ENCODE results near the gene CLPX.

GRCh38 chr15:65233696-65234095 lies 48.6 kb upstream of the CLPX start:
- TF ChIP-seq POU2F2 (IDR thresholded peaks at IDR 0.05; ENCODE audit: low read depth, low read length) (no peak), POLR2A (IDR thresholded peaks at IDR 0.05; ENCODE audit: low read depth, low read length) (no peak), POLR2AphosphoS5 (IDR thresholded peaks at IDR 0.05; ENCODE audit: low read depth, low read length) (no peak), SPI1 (IDR thresholded peaks at IDR 0.05; ENCODE audit: low read depth, low read length) (no peak), TAF1 (IDR thresholded peaks at IDR 0.05; ENCODE audit: low read depth, low read length) (no peak), PAX5 (IDR thresholded peaks at IDR 0.05; ENCODE audit: insufficient read depth, low read length, severe bottlenecking) (no peak)

All from GM12891 (cell line).